IMR-90 (cell line): Measurements from ENCODE around the gene STX17. TPM values are rescaled to one million over a fixed set of nuclear protein-coding genes. Genes with fewer than 3 reads are reported as not detected.

Source experiments
- ATAC-seq: fragments of 200-7000 bp; cut with Tn5 transposase; 2 replicates; pipeline ENCODE4 v1.9.1; 2020; ENCODE audit warnings: low read depth, mild to moderate bottlenecking, moderate library complexity
- BruUV-seq: library from RNA; stranded (reverse); fragments of 400-500 nt; replicated peaks from 2 replicates; lab custom pipeline; 2021; lab: Mats Ljungman, UMichigan
- CTCF ChIA-PET: fragments of 300-600 bp; formaldehyde crosslinking; extraction: SDS; loops from one replicate; lab custom pipeline; 2021; ENCODE audit warnings: antibody characterized with exemption; lab: Yijun Ruan, JAX
- POLR2A ChIA-PET: fragments of 300-600 bp; sonication (Branson Sonifier 250); formaldehyde crosslinking; loops from one replicate; lab custom pipeline; 2022; ENCODE audit warnings: antibody characterized with exemption; ENCODE audit not compliant: unreplicated experiment; lab: Charles Lee
- DNase-seq: peaks from one replicate; pipeline ENCODE4 v3.0.0; 2013
- H2AFZ ChIP-seq: replicated peaks from 2 replicates; pipeline ENCODE3; 2013; ENCODE audit warnings: low read length, mild to moderate bottlenecking; ENCODE audit not compliant: poor library complexity
- H2AK5ac ChIP-seq: 2 replicates; pipeline ENCODE4 v1.6.1; 2013; ENCODE audit warnings: low read depth, low read length, inconsistent platforms
- H2AK9ac ChIP-seq: replicated peaks from 2 replicates; pipeline ENCODE3; 2013; ENCODE audit warnings: mild to moderate bottlenecking, low read depth, low read length, moderate library complexity; ENCODE audit not compliant: poor library complexity
- H2BK120ac ChIP-seq: 2 replicates; pipeline ENCODE4 v1.6.1; 2013; ENCODE audit warnings: low read depth, low read length, inconsistent platforms
- H2BK15ac ChIP-seq: 3 replicates; pipeline ENCODE4 v1.6.1; 2013; ENCODE audit warnings: low read depth, low read length, inconsistent platforms
- H2BK20ac ChIP-seq: 2 replicates; pipeline ENCODE4 v1.6.1; 2013; ENCODE audit warnings: low read depth, mild to moderate bottlenecking, inconsistent platforms, low read length, moderate library complexity
- H2BK5ac ChIP-seq: 2 replicates; pipeline ENCODE4 v1.6.1; 2013; ENCODE audit warnings: mild to moderate bottlenecking, low read depth, low read length, inconsistent platforms; ENCODE audit not compliant: poor library complexity, severe bottlenecking
- H3K14ac ChIP-seq: replicated peaks from 2 replicates; pipeline ENCODE4 v1.6.1; 2013; ENCODE audit warnings: low read depth, low read length, inconsistent platforms
- H3K18ac ChIP-seq: 2 replicates; pipeline ENCODE4 v1.6.1; 2013; ENCODE audit warnings: low read depth, low read length, control low read depth
- H3K23ac ChIP-seq: 2 replicates; pipeline ENCODE4 v1.6.1; 2013; ENCODE audit warnings: low read depth, low read length, inconsistent platforms
- H3K27ac ChIP-seq: 2 replicates; pipeline ENCODE4 v1.5.1; 2013; ENCODE audit warnings: mild to moderate bottlenecking, control low read depth, low read length; ENCODE audit not compliant: insufficient read depth
- H3K27me3 ChIP-seq: 2 replicates; pipeline ENCODE4 v1.6.1; 2013; ENCODE audit warnings: low read length; ENCODE audit not compliant: control insufficient read depth, insufficient read depth
- H3K36me3 ChIP-seq: 2 replicates; pipeline ENCODE4 v1.6.1; 2013; ENCODE audit warnings: low read length, mixed read lengths; ENCODE audit not compliant: control insufficient read depth, insufficient read depth
- H3K4ac ChIP-seq: 2 replicates; pipeline ENCODE4 v1.6.1; 2013; ENCODE audit warnings: low read depth, low read length, inconsistent platforms
- H3K4me1 ChIP-seq: 2 replicates; pipeline ENCODE4 v1.6.1; 2013; ENCODE audit warnings: low read length, mixed read lengths; ENCODE audit not compliant: control insufficient read depth, insufficient read depth
- H3K4me2 ChIP-seq: 2 replicates; pipeline ENCODE4 v1.6.1; 2013; ENCODE audit warnings: low read depth, mild to moderate bottlenecking, control low read depth, low read length, moderate library complexity
- H3K4me3 ChIP-seq: 2 replicates; pipeline ENCODE4 v1.5.1; 2013; ENCODE audit warnings: low read depth, mild to moderate bottlenecking, control low read depth, low read length, moderate library complexity; ENCODE audit not compliant: insufficient read depth
- H3K56ac ChIP-seq: 2 replicates; pipeline ENCODE4 v1.6.1; 2013; ENCODE audit warnings: low read length, inconsistent platforms; ENCODE audit not compliant: insufficient read depth; ENCODE audit errors: extremely low read depth
- H3K79me1 ChIP-seq, 2 experiments: 2 replicates each; pipeline ENCODE4 v1.6.1; 2013; ENCODE audit warnings: low read length in 2 of 2, inconsistent platforms in 1 of 2, low read depth in 1 of 2
- H3K9ac ChIP-seq: 2 replicates; pipeline ENCODE4 v1.6.1; 2013; ENCODE audit warnings: low read depth, low read length, control low read depth
- H3K9me1 ChIP-seq: 2 replicates; pipeline ENCODE4 v1.6.1; 2013; ENCODE audit warnings: low read length, inconsistent platforms; ENCODE audit not compliant: insufficient read depth
- H3K9me3 ChIP-seq: 2 replicates; pipeline ENCODE4 v1.6.1; 2013; ENCODE audit warnings: low read length; ENCODE audit not compliant: control insufficient read depth, insufficient read depth
- H4K20me1 ChIP-seq: 2 replicates; pipeline ENCODE4 v1.6.1; 2013; ENCODE audit warnings: low read length, inconsistent platforms; ENCODE audit not compliant: insufficient read depth
- H4K5ac ChIP-seq: 2 replicates; pipeline ENCODE4 v1.6.1; 2013; ENCODE audit warnings: mild to moderate bottlenecking, low read depth, low read length, control low read depth
- H4K8ac ChIP-seq, 2 experiments: 2 replicates each; pipeline ENCODE4 v1.6.1; 2013; ENCODE audit warnings: low read depth in 2 of 2, low read length in 2 of 2, control low read depth in 1 of 2, inconsistent platforms in 1 of 2
- H4K91ac ChIP-seq: 2 replicates; pipeline ENCODE4 v1.6.1; 2013; ENCODE audit warnings: low read depth, low read length, inconsistent platforms; ENCODE audit not compliant: insufficient read depth
- BHLHE40 ChIP-seq: fragments of 150-350 bp; IDR thresholded peaks from 2 replicates; pipeline ENCODE4 v1.6.1; 2016; ENCODE audit warnings: mild to moderate bottlenecking, low read depth, low read length
- CEBPB ChIP-seq: IDR thresholded peaks from 2 replicates; pipeline ENCODE4 v1.6.1; 2012; ENCODE audit warnings: low read depth, low read length, improper control_type of control experiment
- CHD1 ChIP-seq: IDR thresholded peaks from 2 replicates; pipeline ENCODE4 v1.6.1; 2012; ENCODE audit warnings: low read depth, low read length, improper control_type of control experiment
- CTCF ChIP-seq: conservative IDR thresholded peaks from 2 replicates; pipeline ENCODE4 v1.5.1; 2012; ENCODE audit warnings: mild to moderate bottlenecking, low read depth, low read length, improper control_type of control experiment
- ELK1 ChIP-seq: fragments of 150-350 bp; IDR thresholded peaks from 2 replicates; pipeline ENCODE4 v1.6.1; 2016; ENCODE audit warnings: low read depth, mild to moderate bottlenecking, low read length, moderate library complexity, borderline replicate concordance
- FOS ChIP-seq: fragments of 150-350 bp; IDR thresholded peaks from 2 replicates; pipeline ENCODE4 v1.6.1; 2016; ENCODE audit warnings: low read depth, low read length
- MAFK ChIP-seq: IDR thresholded peaks from 2 replicates; pipeline ENCODE4 v1.6.1; 2012; ENCODE audit warnings: low read depth, low read length, improper control_type of control experiment
- MAZ ChIP-seq: IDR thresholded peaks from 2 replicates; pipeline ENCODE4 v1.6.1; 2012; ENCODE audit warnings: low read depth, mild to moderate bottlenecking, low read length, improper control_type of control experiment, moderate library complexity, borderline replicate concordance
- MXI1 ChIP-seq: IDR thresholded peaks from 2 replicates; pipeline ENCODE4 v1.6.1; 2012; ENCODE audit warnings: low read depth, mild to moderate bottlenecking, low read length, moderate library complexity, borderline replicate concordance
- NFE2L2 ChIP-seq: fragments of 150-350 bp; IDR thresholded peaks from 2 replicates; pipeline ENCODE4 v1.6.1; 2016; ENCODE audit warnings: low read depth, mild to moderate bottlenecking, low read length
- POLR2A ChIP-seq: IDR thresholded peaks from 2 replicates; pipeline ENCODE4 v1.6.1; 2012; ENCODE audit warnings: mild to moderate bottlenecking, low read depth, low read length
- RAD21 ChIP-seq: IDR thresholded peaks from 2 replicates; pipeline ENCODE4 v1.6.1; 2012; ENCODE audit warnings: low read length, improper control_type of control experiment
- RCOR1 ChIP-seq: IDR thresholded peaks from 2 replicates; pipeline ENCODE4 v1.6.1; 2012; ENCODE audit warnings: mild to moderate bottlenecking, low read length, improper control_type of control experiment; ENCODE audit not compliant: insufficient replicate concordance
- RFX5 ChIP-seq: IDR thresholded peaks from 2 replicates; pipeline ENCODE4 v1.8.0; 2012; ENCODE audit warnings: low read depth, mild to moderate bottlenecking, low read length, moderate library complexity
- SMC3 ChIP-seq: fragments of 150-350 bp; IDR thresholded peaks from 2 replicates; pipeline ENCODE4 v1.6.1; 2016; ENCODE audit warnings: low read depth, mild to moderate bottlenecking, antibody characterized with exemption, low read length, moderate library complexity
- USF2 ChIP-seq: fragments of 150-350 bp; IDR thresholded peaks from 2 replicates; pipeline ENCODE4 v1.6.1; 2017; ENCODE audit warnings: mild to moderate bottlenecking, antibody characterized with exemption, low read length, low read depth
- WGBS, 2 experiments: methylation state at CpG; one replicate each; pipeline versions ENCODE4 v1.1.5 to v1.1.7; 2013; ENCODE audit warnings: missing lambda C conversion rate in 2 of 2; ENCODE audit not compliant: insufficient read length in 1 of 2; ENCODE audit errors: extremely low coverage in 2 of 2; 5-methylcytosine and 5-hydroxymethylcytosine counted together
- dilution Hi-C: fragments of 300-500 bp; cut with HindIII; formaldehyde crosslinking; loops from one replicate; pipeline ENCODE4 v1.14.3; 2018; ENCODE audit warnings: low sequenced_read_pairs; ENCODE audit not compliant: unreplicated experiment
- in situ Hi-C: fragments of 300-500 bp; cut with MboI; formaldehyde crosslinking; loops from 3 replicates; pipeline ENCODE4 v1.14.3; 2019; ENCODE audit warnings: low sequenced_read_pairs, inconsistent platforms, mixed read lengths
- intact Hi-C: fragments of 100-400 bp; cut with micrococcal nuclease; formaldehyde crosslinking; loops from 2 replicates; pipeline ENCODE4 v1.10.0; 2022
- polyA plus RNA-seq, 3 experiments: library from polyadenylated mRNA; depleted of rRNA; stranded (reverse); fragments of >200 nt; gene quantifications; 2 replicates each; pipeline ENCODE4 v1.2.3, GENCODE V29; 2012; ENCODE audit warnings: low replicate concordance in 1 of 3
- total RNA-seq: library from RNA; depleted of rRNA; stranded (reverse); fragments of >200 nt; gene quantifications from 2 replicates; pipeline ENCODE4 v1.2.3, GENCODE V29; 2012

Gene STX17
- total and polyA plus RNA-seq, 2 of the 4 experiments (the other 2 are of a cell fraction), result 6.2 to 11.7 TPM

GRCh38 chr9:99966001-99966400 lies 59.5 kb downstream of the STX17 start:
- Histone ChIP-seq H3K79me1 (no peaks in the 10 kb centered on the region; a peak in 1 of 4 replicates), H2AK5ac (no peak overlapping the region), H2BK120ac (no peak overlapping the region), H3K56ac (no peak overlapping the region), H3K4me1 (no peaks in the 10 kb centered on the region; the same call in 1 of the 2 replicates), H4K8ac (no peak overlapping the region), H4K91ac (no peak overlapping the region), H2BK20ac (no peak overlapping the region), H3K9ac (no peak overlapping the region), H3K27ac (no peak overlapping the region), H2BK15ac (no peak overlapping the region), H3K14ac (no peak overlapping the region), H3K9me1 (peaks cover 4% of the 10 kb centered on the region; the same call in 1 of the 2 replicates), H2BK5ac (no peak overlapping the region), H3K4ac (no peak overlapping the region), H3K4me2 (no peak overlapping the region), H4K20me1 (no peaks in the 10 kb centered on the region), H3K36me3 (peaks cover 11% of the 10 kb centered on the region), H3K9me3 (no peaks in the 10 kb centered on the region), H2AFZ (no peak overlapping the region), H2AK9ac (no peak overlapping the region), H3K18ac (no peak overlapping the region), H3K4me3 (no peak overlapping the region), H4K5ac (no peak overlapping the region), H3K27me3 (no peaks in the 10 kb centered on the region), H3K23ac (no peak overlapping the region)
- TF ChIP-seq RFX5 (no peak), MAZ (no peak), CHD1 (no peak), USF2 (no peak), MAFK (no peak), CEBPB (no peak), RCOR1 (no peak), RAD21 (no peak), MXI1 (no peak), FOS (no peak), POLR2A (no peak), ELK1 (no peak), BHLHE40 (no peak), NFE2L2 (no peak), CTCF (no peak), SMC3 (no peak)
- intact Hi-C loops, result no loop called here
- dilution Hi-C loops, result no loop called here
- no TSS peak for BruUV-seq
- ATAC-seq, result no peak
- in situ Hi-C loops, result no loop called here
- DNase-seq, result no peak
- ChIA-PET CTCF (no interaction called here), POLR2A (no interaction called here)
- WGBS, 2 experiments, result 100% methylated on average over 2 of the region's 2 CpGs; no CpG with 5 or more reads in 1 of the 2 experiments
